HG03558 (cell line): Measurements from ENCODE around the gene UBN1.

Experiments used
- ATAC-seq: cut with Tn5 transposase; IDR thresholded peaks from one replicate; pipeline ENCODE4 v1.9.1; 2021; ENCODE audit warnings: moderate number of reproducible peaks; ENCODE audit not compliant: unreplicated experiment; ENCODE audit errors: extremely low read depth

The UBN1 gene

DNA sequence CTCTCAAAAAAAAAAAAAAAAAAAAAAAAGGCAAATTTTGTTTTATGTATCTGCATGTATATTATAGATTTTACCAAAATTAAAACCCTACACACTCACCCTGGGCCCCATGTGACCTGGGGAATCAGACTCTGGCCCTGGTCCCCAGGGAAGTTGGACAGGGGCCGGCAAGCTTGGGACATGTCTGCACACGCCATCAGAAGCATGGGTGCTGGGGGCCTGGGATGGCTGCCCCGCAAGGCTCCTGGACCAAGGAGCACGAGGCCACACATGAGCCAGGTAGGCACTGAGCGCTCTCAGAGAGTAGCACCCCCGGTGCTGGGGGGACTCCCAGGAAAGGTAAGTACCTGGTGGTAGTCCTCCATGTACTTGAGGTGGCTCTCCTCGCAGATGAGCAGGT lies 50.0 kb downstream of the UBN1 start:
- ATAC-seq: no peak

GRCh38 chr16:4898811-4899473 lies 51.7 kb downstream of the UBN1 start:
- no peak for ATAC-seq

DNA sequence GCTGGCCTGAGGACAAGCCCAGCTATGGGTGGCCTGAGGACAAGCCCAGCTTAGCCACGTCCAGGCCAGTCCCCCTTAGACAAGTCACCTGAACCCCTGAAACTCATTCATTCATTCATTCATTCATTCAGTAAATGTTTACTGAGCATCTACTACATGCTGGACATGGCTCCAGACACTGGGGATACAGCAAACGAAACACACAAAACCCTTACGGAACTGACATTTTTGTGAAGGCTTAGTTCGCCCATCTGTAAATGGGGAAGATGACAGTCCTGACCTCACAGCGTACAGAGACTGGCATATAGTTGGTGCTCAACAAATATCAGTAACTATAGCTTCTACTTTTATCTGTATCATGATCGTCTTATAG lies 52.2 kb downstream of the UBN1 start:
- ATAC-seq: no peak

DNA sequence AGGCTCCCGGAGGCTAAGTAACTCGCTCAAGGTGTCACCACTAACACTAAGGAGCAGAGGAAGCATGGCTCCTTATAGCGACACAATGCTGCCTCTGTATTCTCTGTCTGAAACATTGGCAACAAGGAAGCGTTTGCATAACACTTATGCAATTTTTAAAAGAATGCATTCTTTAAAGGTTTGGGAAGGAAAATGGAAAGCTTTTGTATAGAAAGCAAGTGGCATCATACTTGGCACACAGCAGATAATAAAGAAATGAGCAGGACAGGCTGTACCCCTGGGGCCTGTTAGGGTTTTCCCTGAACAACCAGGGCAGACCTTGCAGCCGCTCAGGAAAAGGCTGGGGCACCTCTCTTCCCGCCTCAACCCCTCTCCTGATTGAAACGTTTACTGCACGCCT lies 52.8 kb downstream of the UBN1 start:
- no peak for ATAC-seq

- no peak for ATAC-seq
Observed at GRCh38 chr16:4900750-4901149, 53.5 kb downstream of the UBN1 start.

- no peak for ATAC-seq
Observed at GRCh38 chr16:4902038-4902437, 54.8 kb downstream of the UBN1 start.

DNA sequence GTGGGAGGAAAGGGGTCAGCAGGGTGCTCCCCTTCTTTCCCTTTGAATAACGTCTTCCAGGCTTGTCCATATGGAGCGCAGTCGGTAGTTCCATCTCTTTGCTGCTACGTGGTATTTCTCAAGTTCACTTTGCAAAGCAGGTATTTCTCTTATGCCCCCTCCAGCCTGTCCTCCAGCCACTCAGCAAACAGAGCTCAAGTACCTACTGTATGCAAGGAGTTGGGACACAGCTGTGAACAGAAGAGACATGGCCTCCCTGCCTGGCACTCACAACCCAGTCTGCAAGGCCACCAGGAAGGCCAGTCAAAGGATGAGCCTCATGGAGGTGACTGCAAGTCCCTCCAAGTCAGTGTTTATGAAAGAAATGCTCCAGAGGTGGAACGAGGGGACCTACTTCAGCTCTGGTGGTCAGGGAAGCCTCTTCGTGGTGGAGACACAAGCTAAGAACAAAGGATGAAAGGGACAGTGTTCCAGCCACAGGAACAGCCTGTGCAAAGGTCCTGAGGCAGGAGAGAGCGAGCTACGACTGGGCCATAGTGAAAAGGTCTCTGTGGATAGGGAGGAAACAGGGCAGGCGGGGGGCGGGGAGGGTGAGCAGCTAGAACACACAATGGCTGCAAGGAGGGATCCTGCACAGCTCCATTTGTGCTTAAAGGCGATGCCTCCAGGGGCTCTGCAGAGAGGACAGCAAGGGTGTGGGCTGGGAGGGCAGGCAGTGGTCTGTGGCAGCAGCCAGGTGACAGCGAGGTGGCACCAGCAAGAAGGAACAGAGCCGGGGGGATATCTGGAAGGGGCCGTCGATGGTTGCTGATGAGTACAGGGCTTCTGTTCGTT lies 57.0 kb downstream of the UBN1 start:
- ATAC-seq: no peak

DNA sequence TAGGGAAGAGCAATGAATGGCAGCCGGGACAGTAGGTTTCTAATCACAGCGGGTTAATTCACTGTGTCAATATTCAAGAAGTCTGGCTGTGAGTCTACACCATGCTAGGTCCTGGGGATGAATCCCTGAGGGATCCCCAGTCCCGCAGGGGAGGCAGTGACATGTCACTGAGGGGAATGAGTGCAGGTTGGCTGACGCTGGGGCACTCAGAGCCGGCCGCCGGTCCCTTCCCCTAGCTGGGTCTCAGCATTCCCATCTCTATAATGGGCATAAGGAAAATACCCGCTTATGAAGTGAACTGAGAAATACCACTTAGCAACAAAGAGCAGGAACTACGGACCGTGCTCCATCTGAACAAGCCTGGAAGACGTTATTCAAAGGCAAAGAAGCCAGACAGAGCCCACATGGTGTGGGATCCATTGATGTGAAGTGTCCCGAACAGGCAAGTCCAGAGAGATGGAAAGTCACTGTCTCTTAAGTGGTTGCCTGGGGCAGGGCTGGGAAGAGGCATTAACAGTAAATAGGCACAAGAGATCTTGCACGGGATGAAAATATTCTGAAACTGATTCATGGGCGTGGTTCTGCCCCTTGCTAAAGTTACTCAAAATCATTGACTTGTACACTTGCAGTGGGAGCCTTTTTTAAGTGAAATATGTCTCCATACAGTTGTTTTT lies 57.8 kb downstream of the UBN1 start:
- ATAC-seq: no peak

- ATAC-seq: no peak
Observed at GRCh38 chr16:4908854-4909401, 61.6 kb downstream of the UBN1 start.

GRCh38 chr16:4909825-4910224 lies 62.5 kb downstream of the UBN1 start:
- no peak for ATAC-seq

GRCh38 chr16:4910828-4911227 lies 63.5 kb downstream of the UBN1 start:
- ATAC-seq: no peak

DNA sequence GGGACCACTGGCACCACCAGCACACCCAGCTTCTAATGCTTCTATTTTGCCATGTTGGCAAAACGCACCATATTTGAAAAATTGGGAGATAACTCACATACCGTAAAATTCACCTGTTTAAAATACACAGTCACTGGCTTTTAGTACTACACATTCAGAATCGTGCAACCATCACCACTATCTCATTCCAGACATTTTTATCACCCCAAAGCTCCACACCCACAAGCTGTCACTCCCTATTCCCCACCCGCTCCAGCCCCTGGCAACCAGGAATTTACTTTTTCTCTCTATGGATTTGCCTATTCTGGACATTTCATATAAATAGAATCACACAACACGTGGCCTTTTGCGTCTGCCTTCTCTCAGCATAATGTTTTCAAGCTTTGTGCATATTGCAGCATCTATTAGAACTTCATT lies 64.7 kb downstream of the UBN1 start:
- no peak for ATAC-seq

DNA sequence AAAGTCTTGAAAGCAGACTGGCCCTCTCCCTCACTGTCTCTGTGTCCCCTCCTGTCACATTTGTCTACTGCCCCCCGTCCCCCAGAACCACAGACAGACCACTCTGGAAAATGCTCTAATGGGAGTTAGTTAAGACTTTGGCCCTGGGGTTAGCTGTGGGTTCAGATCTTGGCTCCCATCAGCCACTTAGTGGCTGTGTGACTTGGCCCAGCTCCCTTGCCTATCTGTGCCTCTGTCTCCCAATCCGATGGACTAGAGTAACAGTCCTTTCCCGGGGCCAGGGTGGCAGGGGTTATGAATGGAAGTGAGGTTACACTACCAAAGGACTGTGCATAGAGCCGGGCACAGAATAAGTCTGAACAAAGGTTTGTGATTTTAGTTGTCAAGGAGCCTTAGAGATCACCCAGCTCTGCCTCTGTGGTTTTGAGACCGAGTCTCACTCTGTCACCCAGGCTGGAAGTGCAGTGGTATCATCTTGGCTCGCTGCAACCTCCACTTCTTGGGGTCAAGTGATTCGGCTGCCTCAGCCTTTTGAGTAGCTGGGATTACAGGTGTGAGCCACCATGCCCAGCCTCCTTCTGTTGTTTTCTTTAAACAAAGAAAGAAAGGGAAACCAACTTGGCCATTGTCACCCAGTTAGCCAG lies 66.0 kb downstream of the UBN1 start:
- no peak for ATAC-seq

- no peak for ATAC-seq
Observed at GRCh38 chr16:4913774-4914525, 66.7 kb downstream of the UBN1 start.

GRCh38 chr16:4914528-4915225 lies 67.4 kb downstream of the UBN1 start:
- no peak for ATAC-seq

DNA sequence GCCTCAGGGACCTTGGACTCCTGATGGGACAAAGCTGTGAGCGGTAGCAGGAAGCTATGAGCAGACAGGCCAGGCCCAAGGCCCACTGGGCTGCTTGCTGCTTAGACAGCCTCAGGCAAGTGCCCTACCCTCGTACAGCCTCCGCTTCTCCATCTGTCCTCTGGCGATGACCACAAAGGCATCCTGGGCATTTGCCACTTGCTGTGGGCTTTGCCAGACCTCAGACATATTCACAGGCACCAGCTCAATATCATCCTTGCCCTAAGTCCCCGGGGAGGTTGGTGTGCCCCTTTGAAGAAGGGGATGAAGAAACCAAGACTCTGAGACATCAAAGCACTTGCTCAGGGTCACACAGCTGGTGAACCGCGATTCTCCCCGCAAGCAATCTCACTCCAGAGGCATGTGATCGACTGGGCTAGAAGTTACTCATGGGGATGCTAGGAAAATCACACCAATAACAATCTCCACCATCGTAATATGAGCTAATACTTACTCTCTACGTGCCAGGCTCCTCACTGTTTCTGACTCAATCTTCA lies 68.0 kb downstream of the UBN1 start:
- no peak for ATAC-seq

- ATAC-seq: no peak
Observed at GRCh38 chr16:4917117-4917516, 69.8 kb downstream of the UBN1 start.

DNA sequence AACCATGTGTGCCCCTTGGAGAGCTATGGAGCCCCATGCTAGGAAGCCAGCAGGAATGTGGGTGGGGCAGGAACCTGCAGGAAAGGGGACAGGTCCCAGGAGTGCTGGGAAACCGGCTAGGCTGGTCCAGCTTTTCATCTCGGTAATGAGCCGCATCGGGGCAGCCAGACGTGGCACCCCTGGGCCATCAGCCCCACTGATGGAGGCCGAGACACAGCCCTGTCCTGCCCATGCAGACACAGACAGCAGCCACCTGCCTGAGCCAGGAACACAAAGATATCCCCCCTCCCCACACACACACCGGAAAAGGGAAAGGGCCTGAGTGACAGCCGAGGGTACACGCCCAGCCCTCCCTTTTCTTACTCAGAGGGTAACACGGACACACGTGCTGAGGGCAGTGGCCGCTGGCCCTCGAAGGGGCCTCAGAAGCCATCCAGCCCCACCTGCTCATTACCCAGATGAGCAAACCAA lies 71.5 kb downstream of the UBN1 start:
- ATAC-seq: no peak

GRCh38 chr16:4920826-4921225 lies 73.5 kb downstream of the UBN1 start:
- ATAC-seq: no peak
